ENCODE data around the gene PLCH2.

DNA sequence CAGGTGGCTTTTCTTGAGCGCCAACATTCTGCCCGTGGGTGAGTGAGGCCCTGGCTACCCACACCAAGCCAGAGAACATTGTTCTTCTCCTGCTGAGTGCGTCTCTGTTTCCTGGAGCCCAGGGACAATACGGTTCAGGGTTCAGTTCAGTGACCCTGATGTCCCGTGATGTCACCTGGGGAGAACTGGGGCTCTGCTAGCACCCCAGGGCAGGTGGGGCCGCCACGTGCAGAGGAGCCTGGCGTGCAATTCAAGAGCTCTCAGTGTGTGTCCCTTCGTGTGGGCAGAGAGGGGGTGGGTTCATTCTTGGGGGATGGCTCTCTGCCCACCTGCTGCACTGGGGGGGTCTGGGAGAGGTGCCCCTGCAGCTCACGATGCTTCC is 45.5 kb upstream of the PLCH2 start:
- TF ChIP-seq FIP1L1 (IDR thresholded peaks at IDR 0.05; ENCODE audit: borderline replicate concordance, insufficient read depth, low read depth, low read length): no peak
- no peak for TF ChIP-seq U2AF1 (optimal IDR thresholded peaks at IDR 0.05; ENCODE audit: low read depth, low read length)
- TF ChIP-seq MAFG (CRISPR knock-in tag; IDR thresholded peaks at IDR 0.05): no peak
- no peak for TF ChIP-seq NR1H2 (CRISPR knock-in tag; IDR thresholded peaks at IDR 0.05; ENCODE audit: borderline replicate concordance, low read depth)
- no peak for TF ChIP-seq CBX5 (CRISPR knock-in tag; IDR thresholded peaks at IDR 0.05; ENCODE audit: borderline replicate concordance)
- TF ChIP-seq RBM39 (IDR thresholded peaks at IDR 0.05; ENCODE audit: low read depth, low read length, poor library complexity, severe bottlenecking): no peak
- TF ChIP-seq CTCF (CRISPR knock-in tag; IDR thresholded peaks at IDR 0.05): no peak
- no peak for TF ChIP-seq POLR2A (IDR thresholded peaks at IDR 0.05; ENCODE audit: insufficient read depth in 1 of 2, low read depth in 2 of 2, low read length in 2 of 2)

All from HepG2 (cell line).